Measurements from ENCODE around the gene ROBO3. TPM values are rescaled to one million over a fixed set of nuclear protein-coding genes. Genes with fewer than 3 reads are reported as not detected.

ROBO3 gene
- total and polyA plus RNA-seq, 2 of the 8 experiments (the other 6 are each of a cell fraction or from before 2014, with no cell fraction given): 12.1 to 24.6 TPM

DNA sequence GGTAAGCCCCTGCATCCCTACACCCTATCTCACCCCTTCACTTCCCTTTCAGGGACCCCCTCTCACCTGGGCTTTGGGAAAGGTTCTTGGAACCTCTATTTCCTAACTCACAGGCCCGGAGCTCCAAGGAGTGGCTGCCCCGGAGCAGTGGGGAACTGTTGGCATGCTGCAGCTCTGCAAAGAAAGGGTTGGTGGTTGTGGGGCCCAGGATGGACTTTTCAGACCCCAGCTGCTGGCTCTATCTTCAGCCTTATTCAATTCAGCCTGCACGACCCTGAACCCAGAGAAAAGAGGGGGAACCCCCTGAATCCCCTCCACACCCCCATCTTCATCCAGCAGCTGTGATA, 22.4 kb downstream of the ROBO3 start (continued):
- TF ChIP-seq, protein P1, sequence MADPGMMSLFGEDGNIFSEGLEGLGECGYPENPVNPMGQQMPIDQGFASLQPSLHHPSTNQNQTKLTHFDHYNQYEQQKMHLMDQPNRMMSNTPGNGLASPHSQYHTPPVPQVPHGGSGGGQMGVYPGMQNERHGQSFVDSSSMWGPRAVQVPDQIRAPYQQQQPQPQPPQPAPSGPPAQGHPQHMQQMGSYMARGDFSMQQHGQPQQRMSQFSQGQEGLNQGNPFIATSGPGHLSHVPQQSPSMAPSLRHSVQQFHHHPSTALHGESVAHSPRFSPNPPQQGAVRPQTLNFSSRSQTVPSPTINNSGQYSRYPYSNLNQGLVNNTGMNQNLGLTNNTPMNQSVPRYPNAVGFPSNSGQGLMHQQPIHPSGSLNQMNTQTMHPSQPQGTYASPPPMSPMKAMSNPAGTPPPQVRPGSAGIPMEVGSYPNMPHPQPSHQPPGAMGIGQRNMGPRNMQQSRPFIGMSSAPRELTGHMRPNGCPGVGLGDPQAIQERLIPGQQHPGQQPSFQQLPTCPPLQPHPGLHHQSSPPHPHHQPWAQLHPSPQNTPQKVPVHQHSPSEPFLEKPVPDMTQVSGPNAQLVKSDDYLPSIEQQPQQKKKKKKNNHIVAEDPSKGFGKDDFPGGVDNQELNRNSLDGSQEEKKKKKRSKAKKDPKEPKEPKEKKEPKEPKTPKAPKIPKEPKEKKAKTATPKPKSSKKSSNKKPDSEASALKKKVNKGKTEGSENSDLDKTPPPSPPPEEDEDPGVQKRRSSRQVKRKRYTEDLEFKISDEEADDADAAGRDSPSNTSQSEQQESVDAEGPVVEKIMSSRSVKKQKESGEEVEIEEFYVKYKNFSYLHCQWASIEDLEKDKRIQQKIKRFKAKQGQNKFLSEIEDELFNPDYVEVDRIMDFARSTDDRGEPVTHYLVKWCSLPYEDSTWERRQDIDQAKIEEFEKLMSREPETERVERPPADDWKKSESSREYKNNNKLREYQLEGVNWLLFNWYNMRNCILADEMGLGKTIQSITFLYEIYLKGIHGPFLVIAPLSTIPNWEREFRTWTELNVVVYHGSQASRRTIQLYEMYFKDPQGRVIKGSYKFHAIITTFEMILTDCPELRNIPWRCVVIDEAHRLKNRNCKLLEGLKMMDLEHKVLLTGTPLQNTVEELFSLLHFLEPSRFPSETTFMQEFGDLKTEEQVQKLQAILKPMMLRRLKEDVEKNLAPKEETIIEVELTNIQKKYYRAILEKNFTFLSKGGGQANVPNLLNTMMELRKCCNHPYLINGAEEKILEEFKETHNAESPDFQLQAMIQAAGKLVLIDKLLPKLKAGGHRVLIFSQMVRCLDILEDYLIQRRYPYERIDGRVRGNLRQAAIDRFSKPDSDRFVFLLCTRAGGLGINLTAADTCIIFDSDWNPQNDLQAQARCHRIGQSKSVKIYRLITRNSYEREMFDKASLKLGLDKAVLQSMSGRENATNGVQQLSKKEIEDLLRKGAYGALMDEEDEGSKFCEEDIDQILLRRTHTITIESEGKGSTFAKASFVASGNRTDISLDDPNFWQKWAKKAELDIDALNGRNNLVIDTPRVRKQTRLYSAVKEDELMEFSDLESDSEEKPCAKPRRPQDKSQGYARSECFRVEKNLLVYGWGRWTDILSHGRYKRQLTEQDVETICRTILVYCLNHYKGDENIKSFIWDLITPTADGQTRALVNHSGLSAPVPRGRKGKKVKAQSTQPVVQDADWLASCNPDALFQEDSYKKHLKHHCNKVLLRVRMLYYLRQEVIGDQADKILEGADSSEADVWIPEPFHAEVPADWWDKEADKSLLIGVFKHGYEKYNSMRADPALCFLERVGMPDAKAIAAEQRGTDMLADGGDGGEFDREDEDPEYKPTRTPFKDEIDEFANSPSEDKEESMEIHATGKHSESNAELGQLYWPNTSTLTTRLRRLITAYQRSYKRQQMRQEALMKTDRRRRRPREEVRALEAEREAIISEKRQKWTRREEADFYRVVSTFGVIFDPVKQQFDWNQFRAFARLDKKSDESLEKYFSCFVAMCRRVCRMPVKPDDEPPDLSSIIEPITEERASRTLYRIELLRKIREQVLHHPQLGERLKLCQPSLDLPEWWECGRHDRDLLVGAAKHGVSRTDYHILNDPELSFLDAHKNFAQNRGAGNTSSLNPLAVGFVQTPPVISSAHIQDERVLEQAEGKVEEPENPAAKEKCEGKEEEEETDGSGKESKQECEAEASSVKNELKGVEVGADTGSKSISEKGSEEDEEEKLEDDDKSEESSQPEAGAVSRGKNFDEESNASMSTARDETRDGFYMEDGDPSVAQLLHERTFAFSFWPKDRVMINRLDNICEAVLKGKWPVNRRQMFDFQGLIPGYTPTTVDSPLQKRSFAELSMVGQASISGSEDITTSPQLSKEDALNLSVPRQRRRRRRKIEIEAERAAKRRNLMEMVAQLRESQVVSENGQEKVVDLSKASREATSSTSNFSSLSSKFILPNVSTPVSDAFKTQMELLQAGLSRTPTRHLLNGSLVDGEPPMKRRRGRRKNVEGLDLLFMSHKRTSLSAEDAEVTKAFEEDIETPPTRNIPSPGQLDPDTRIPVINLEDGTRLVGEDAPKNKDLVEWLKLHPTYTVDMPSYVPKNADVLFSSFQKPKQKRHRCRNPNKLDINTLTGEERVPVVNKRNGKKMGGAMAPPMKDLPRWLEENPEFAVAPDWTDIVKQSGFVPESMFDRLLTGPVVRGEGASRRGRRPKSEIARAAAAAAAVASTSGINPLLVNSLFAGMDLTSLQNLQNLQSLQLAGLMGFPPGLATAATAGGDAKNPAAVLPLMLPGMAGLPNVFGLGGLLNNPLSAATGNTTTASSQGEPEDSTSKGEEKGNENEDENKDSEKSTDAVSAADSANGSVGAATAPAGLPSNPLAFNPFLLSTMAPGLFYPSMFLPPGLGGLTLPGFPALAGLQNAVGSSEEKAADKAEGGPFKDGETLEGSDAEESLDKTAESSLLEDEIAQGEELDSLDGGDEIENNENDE (IDR thresholded peaks at IDR 0.05; ENCODE audit: insufficient replicate concordance, low read length): no peak
- TF ChIP-seq BRCA1 (IDR thresholded peaks at IDR 0.05; ENCODE audit: low read depth, low read length) (no peak), BACH1 (IDR thresholded peaks at IDR 0.05; ENCODE audit: low read length) (no peak)

Measured in H1 (cell line).